Suprapubic skin (tissue), 4 donors: ENCODE results near the gene TLR4.

Experiments
- CTCF ChIP-seq, 2 donors: fragments of 200-600 bp in 1 of 2; fragments of 450-650 bp in 1 of 2; sonication (generic) in 1 of 2; IDR thresholded peaks; one replicate each; pipeline ENCODE4 v1.5.1; 2016 to 2019; ENCODE audit warnings: antibody characterized with exemption in 2 of 2, mild to moderate bottlenecking in 1 of 2, moderate library complexity in 1 of 2
- EP300 ChIP-seq: sonication (generic); formaldehyde crosslinking; IDR thresholded peaks from one replicate; pipeline ENCODE4 v1.6.1; 2017; ENCODE audit warnings: antibody characterized with exemption
- POLR2A ChIP-seq, 2 donors: fragments of 450-650 bp; IDR thresholded peaks; one replicate each; pipeline ENCODE4 v1.6.1; 2017; ENCODE audit warnings: antibody characterized with exemption in 2 of 2, mild to moderate bottlenecking in 2 of 2, moderate library complexity in 2 of 2
- POLR2AphosphoS5 ChIP-seq, 3 donors: sonication (generic); formaldehyde crosslinking; IDR thresholded peaks; one replicate each; pipeline ENCODE4 v1.6.1; 2017; ENCODE audit warnings: antibody characterized with exemption in 3 of 3

DNA sequence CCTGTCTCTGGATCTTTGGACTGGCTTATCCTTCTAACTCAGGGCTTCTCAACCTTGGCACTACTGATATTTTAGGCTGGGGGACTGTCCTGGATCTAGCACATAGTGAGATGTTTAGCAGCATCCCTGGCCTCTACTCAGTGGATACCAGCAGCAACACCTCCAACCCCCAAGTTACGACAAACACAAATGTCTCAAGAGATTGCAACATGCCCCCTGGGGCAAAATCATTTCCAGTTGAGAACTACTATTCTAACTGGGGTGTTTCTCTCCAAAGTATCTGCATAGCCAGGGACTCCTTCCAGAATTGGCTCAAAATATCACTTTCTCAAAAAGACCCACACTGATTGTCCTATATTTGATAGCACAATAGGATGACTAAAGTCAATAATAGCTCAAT lies 7.2 kb upstream of the TLR4 start:
- TF ChIP-seq CTCF (IDR thresholded peaks at IDR 0.05) (no peak), POLR2A (IDR thresholded peaks at IDR 0.05) (no peak), POLR2AphosphoS5 (IDR thresholded peaks at IDR 0.05) (no peak), EP300 (no peak)
